K562 (cell line): ENCODE data around the gene PRSS1.

Source experiments
- CTCF ChIP-seq, 3 experiments: IDR thresholded peaks in 2 of 3; conservative IDR thresholded peaks in 1 of 3; 2 replicates each; pipeline ENCODE4 v1.5.1; 2011 to 2012; ENCODE audit warnings: low read length in 3 of 3, mild to moderate bottlenecking in 3 of 3, control low read depth in 2 of 3, improper control_type of control experiment in 1 of 3, inconsistent platforms in 1 of 3, low read depth in 1 of 3, mixed read lengths in 1 of 3, moderate library complexity in 1 of 3; ENCODE audit not compliant: insufficient read depth in 2 of 3
- SMAD4 ChIP-seq: fragments of 250-450 bp; sonication (Bioruptor Pico); conservative IDR thresholded peaks from 2 replicates; pipeline ENCODE4 v1.8.0; 2021; ENCODE audit warnings: inconsistent platforms, mild to moderate bottlenecking, moderate library complexity
- YY1 ChIP-seq, 3 experiments: IDR thresholded peaks; 2 replicates each; pipeline ENCODE4 v1.6.1; 2011; ENCODE audit warnings: low read length in 2 of 3, mild to moderate bottlenecking in 2 of 3, moderate library complexity in 2 of 3, borderline replicate concordance in 1 of 3, control low read depth in 1 of 3, low read depth in 1 of 3; ENCODE audit not compliant: insufficient read depth in 3 of 3, insufficient replicate concordance in 2 of 3, control insufficient read depth in 1 of 3, insufficient read length in 1 of 3; ENCODE audit errors: extremely low read depth in 1 of 3

DNA sequence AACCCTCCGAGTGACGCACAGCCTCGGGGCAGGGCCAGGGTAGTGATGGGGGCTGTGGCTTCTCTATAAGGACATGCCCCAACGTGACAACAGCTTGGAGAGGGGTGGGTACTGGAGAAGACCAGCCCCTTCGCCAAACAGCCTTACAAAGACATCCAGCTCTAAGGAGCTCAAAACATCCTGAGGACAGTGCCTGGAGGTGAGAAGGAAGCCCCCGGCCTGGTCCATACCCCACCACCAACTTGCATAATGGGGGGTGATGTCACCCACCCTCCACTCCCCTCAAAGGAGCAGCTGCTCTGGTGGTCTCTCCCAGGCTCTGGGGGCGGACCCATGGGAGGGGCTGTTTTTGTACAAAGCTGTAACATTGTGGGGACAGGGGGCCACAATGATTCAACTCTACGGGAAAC, 36.6 kb downstream of the PRSS1 start:
- TF ChIP-seq CTCF (IDR thresholded peaks at IDR 0.05 in 2 of 3, conservative IDR thresholded peaks at IDR 0.05 in 1 of 3; ENCODE audit: insufficient read depth in 2 of 3, low read depth in 1 of 3, low read length in 3 of 3) (no peak), SMAD4 (CRISPR knock-in tag) (no peak), YY1 (IDR thresholded peaks at IDR 0.05; ENCODE audit: borderline replicate concordance in 1 of 3, control insufficient read depth in 1 of 3, extremely low read depth in 1 of 3, insufficient read depth in 3 of 3, insufficient read length in 1 of 3, insufficient replicate concordance in 2 of 3, low read depth in 1 of 3, low read length in 2 of 3) (no peak)
